ENCODE measurements around the gene SNTG2.

Gene SNTG2

GRCh38 chr2:926259-926793, 24.3 kb upstream of the SNTG2 start:
- no peak for DNase-seq (ENCODE audit: low read depth in 3 of 3, low spot score in 1 of 3)

GRCh38 chr2:926896-927295, 23.8 kb upstream of the SNTG2 start:
- no peak for DNase-seq (ENCODE audit: low read depth in 3 of 3, low spot score in 1 of 3)

DNA sequence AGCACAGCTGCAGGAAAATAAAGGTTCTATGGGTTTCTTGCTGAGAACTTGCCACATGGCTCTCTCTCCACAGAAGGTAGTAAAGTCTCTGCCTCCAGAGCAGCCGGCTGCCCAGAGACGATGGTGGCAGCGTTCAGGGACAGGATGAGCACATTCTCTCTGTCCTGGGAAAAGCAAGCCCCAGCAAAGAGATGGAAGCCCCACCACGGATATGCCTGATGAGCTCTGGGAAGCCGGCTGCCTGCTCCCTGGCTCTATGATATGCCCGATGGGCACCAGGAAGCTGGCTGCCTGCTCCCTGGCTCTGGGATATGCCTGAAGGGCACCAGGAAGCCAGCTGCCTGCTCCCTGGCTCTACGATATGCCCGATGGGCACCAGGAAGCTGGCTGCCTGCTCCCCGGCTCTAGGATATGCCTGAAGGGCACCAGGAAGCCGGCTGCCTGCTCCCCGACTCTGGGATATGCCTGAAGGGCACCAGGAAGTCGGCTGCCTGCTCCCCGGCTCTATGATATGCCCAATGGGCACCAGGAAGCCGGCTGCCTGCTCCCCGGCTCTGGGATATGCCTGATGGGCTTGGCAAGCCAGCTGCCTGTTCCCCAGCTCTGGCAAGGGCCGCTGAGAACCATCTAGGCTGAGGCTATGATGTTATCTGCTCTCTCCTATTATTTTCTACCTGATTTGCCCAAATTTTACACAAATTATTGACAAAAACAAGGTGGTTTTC, 21.5 kb upstream of the SNTG2 start:
- no peak for DNase-seq (ENCODE audit: low read depth in 3 of 3, low spot score in 1 of 3)

GRCh38 chr2:929925-930324, 20.7 kb upstream of the SNTG2 start:
- no peak for DNase-seq (ENCODE audit: low read depth in 3 of 3, low spot score in 1 of 3)

DNA sequence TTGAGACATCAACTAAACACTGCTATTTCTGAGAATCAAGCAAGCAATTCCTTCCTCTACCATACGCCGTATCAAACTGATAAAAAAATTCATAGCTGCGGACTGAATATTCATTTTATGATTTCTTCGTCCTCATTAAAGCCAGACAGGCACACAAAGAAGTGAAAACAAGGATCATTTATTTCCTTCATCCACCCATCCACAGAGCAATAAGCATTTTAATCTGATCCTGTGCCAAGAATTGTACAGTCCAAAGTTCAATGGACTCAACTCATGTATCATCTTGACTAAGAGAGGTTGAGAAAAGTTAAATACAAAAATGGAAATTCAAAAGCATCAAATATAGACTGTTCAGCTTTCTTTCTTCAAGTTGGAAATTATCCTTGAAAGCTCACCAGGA, 19.7 kb upstream of the SNTG2 start:
- DNase-seq (ENCODE audit: low read depth in 3 of 3, low spot score in 1 of 3): no peak

DNA sequence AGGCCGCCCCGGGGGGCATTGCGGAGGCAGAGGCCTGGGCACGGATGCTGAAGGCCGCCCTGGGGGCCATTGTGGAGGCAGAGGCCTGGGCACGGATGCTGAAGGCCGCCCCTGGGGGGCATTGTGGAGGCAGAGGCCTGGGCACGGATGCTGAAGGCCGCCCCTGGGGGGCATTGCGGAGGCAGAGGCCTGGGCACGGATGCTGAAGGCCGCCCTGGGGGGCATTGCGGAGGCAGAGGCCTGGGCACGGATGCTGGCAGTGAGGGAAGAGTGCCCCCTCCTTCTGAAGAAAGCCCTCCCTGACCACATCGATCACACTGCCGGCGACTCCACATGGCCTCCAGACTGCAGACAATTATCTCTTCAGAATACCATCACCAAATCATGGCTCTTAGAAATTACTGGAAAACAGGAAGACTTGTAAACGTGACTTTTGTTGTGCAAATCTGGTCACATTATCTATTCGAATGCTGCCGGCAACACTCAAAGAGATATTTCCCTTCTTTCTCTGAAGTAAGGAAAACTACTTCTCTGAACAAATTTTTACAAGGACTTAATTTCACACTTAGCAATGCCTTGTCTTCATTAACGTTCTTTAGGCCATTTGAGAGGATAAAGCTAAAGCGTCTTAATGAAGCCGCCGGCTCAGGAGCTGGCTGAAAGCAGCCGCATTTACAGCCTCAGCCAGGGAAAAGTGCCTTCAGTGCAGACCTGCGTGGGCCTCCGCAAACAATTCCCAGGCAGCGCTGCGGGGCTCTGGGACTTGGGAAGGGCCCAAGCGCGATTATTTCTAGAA, 18.1 kb upstream of the SNTG2 start:
- no peak for DNase-seq (ENCODE audit: low read depth in 3 of 3, low spot score in 1 of 3)

- DNase-seq (ENCODE audit: low read depth in 3 of 3, low spot score in 1 of 3): no peak
Observed at GRCh38 chr2:933734-934295, 16.8 kb upstream of the SNTG2 start.

DNA sequence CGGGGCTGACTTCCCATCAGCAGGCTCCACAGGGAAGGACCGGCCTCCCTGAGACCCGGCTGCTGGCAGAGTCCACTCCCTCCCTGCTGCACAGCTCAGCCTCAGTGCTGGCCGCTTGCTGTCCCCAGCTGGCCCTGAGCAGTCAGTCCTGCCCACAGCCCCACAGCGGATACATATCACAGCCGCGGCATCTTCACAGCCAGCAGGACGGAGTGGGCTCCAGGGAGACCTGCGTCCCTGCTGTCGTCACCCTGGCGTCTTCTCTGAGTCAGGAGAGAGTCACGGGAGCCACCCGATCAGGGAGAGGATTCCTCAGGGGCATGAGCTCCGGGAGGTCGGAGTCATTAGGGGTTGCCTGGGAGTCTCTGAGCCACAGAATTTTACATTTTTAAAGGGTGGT, 13.1 kb upstream of the SNTG2 start:
- no peak for DNase-seq (ENCODE audit: low read depth in 3 of 3, low spot score in 1 of 3)

- DNase-seq (ENCODE audit: low read depth in 3 of 3, low spot score in 1 of 3): no peak
Observed at GRCh38 chr2:938181-939005, 12.3 kb upstream of the SNTG2 start.

- no peak for DNase-seq (ENCODE audit: low read depth in 3 of 3, low spot score in 1 of 3)
Observed at GRCh38 chr2:939936-940601, 10.6 kb upstream of the SNTG2 start.

DNA sequence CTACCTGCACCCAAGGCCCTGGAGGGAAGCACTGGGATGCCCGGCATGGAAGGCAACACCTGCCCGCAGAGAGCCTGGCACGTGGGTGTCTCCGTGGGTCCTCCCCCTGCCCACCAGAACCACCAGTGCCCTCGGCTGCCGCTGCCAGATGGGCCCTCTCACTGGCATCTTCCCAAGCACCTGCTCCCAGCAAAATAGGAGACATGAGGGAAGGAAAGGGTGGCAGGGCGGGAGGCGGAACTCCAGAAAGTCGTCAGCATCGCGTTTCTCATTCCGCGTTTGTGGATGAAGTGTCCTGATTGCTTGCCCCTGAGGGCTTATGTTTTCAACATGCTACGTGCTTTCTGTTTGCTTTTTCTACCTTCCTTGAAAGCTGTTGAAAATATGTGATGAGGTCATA, 8.8 kb upstream of the SNTG2 start:
- DNase-seq (ENCODE audit: low read depth in 3 of 3, low spot score in 1 of 3): no peak

DNA sequence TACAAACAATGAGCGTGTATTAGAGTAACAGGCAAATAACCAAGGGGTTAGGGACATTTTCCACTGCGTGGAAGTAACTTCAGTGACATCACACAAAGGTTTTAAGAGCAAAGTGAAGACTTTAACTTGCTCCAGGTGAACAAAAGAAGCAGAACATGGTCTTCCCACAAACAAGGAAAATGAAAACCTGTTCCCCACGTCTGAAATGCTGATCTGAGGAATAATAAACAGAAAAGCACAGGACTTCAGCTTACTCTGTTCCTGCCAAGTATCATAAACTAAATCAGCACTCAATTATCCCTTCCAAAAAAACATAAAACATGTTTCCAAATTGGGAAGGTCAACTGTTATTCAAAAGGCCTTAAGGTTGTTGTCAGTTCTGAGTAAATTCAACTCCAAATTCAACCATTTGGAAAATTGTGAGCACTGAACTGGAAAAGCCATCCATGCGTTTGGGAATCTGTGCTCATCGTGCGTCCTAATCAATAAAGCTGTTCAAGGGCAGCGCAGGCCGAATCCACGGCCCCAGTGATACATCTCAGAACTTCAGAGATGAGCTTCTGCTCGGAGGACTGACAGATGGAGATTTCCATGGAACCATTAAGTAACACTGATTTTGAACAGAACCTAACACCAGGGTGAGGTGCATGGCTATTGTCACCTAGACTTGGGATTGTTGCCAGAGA, 7.7 kb upstream of the SNTG2 start:
- no peak for DNase-seq (ENCODE audit: low read depth in 3 of 3, low spot score in 1 of 3)

GRCh38 chr2:943461-943797, 7.2 kb upstream of the SNTG2 start:
- no peak for DNase-seq (ENCODE audit: low read depth in 3 of 3, low spot score in 1 of 3)

- DNase-seq (ENCODE audit: low read depth in 3 of 3, low spot score in 1 of 3): no peak
Observed at GRCh38 chr2:943821-944220, 6.8 kb upstream of the SNTG2 start.

- DNase-seq (ENCODE audit: low read depth in 3 of 3, low spot score in 1 of 3): no peak
Observed at GRCh38 chr2:944693-945092, 6.0 kb upstream of the SNTG2 start.

GRCh38 chr2:945104-945503, 5.5 kb upstream of the SNTG2 start:
- no peak for DNase-seq (ENCODE audit: low read depth in 3 of 3, low spot score in 1 of 3)

DNA sequence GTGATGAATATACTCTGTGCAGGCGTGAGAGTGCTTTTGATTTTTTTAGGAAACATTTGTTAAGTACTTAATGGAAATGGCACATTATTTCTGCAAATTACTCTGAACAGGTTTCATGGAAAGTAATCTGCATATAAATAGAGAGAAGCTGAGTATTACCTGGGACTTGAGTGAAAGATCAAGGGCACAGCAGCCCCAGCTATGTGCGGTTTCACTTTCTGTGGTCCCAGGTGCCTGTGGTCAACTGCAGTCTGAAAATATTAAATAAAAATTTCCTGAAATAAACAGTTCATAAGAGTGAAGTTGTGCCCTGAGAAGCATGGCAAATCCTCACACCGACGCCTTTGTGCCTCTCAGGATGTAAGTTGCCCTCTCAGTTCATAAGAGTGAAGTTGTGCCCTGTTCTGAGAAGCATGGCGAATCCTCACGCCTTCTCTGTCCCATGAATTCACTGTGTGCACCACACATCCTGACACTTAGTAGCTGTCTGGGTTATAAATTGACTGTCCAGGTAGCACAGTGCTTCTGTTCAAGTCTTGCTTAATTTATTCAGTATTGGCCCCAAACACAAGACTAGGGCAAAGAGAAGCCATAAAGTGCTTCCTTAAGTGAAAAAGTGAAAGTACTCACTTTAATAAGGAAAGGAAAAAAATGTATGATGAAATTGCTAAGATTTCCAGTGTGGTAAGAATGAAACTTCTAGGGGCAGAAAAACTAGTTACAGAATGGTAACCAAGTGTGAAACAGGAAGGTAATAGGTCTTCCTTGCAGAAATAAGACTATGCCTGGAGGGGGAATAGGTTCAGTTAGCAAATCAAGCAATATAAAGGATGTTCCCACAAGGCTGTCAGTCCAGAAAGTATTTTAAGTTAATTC, 4.3 kb upstream of the SNTG2 start:
- DNase-seq (ENCODE audit: low read depth in 3 of 3, low spot score in 1 of 3): no peak

DNA sequence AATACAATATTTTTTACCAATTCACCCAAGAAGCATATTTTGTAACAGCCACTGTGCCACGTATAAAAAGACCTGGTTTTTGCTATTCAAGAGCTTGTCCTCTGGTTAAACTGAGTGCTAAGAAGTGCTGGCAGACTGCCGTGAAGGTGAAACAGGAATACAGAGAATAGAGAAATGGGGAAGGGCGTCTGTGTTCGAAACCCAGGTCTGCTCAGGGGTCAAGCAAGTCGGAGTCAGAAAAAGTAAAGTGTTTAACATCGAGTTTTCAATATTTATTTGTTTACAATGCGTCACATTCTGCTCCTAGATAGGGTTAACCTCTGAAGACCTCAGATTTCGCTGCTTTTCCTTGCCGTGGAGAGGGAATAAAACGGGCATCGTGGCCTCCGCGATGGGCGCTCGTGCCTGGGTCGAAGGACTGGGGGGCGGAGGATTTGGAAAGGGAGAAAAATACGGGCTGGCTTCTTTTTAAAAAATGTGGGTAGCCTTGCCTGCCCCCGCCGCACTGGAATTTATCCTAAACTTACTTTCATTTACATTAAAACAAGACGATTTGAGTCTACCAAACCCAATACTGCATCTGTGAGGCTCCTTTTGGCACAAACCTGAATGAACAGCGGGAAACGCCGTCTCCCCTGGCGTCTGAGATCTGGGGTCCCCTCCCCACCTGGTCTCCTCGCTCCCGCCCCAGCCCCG, 1.1 kb upstream of the SNTG2 start:
- no peak for DNase-seq (ENCODE audit: low read depth in 3 of 3, low spot score in 1 of 3)

All from stimulated activated CD4-positive, alpha-beta T cell treated with anti-CD3 and anti-CD28 coated beads, TNF-alpha, amount 100 ng/mL, for 1 hour (primary cell).